Mucosa of descending colon (tissue), 3 donors: ENCODE results near the gene TLE6. TPM values are rescaled to one million over a fixed set of nuclear protein-coding genes. Genes with fewer than 3 reads are reported as not detected.
"Not testable (repeated sequence)": the region's sequence is repeated elsewhere in the genome, so short reads cannot be mapped to it uniquely, and the experiment has no call there.

Experiments
- ATAC-seq: fragments of 200-7000 bp; cut with Tn5 transposase; one replicate; pipeline ENCODE4 v1.9.1; 2020; ENCODE audit warnings: mild to moderate bottlenecking, moderate library complexity
- DNase-seq, 3 donors: peaks; one replicate each; pipeline ENCODE4 v3.0.0-alpha.2; 2020
- H3K36me3 ChIP-seq: fragments of 200-600 bp; one replicate; pipeline ENCODE4 v1.8.0; 2021; ENCODE audit warnings: low read depth, mild to moderate bottlenecking
- H3K4me1 ChIP-seq: fragments of 200-600 bp; one replicate; pipeline ENCODE4 v1.8.0; 2021; ENCODE audit warnings: low read depth, mild to moderate bottlenecking
- H3K4me3 ChIP-seq: fragments of 200-600 bp; one replicate; pipeline ENCODE4 v1.8.0; 2021; ENCODE audit warnings: mild to moderate bottlenecking
- H3K9me3 ChIP-seq: fragments of 200-600 bp; one replicate; pipeline ENCODE4 v1.8.0; 2021; ENCODE audit warnings: mild to moderate bottlenecking
- intact Hi-C, 2 donors: fragments of 100-400 bp; cut with DNase I in 1 of 2; cut with micrococcal nuclease in 1 of 2; formaldehyde crosslinking; loops; one replicate each; pipeline versions ENCODE4 v1.11.0 to v1.11.1; 2022; cut with DNase I, micrococcal nuclease
- total RNA-seq, 3 donors: library from RNA; stranded (reverse); fragmentation: NEBNext Ultra II Directional in 2 of 3; extraction: Animal tissue kit (Norgen Biotek cat#: 25700) in 2 of 3; gene quantifications; one replicate each; pipeline versions ENCODE4 v1.2.1 to v1.2.4, GENCODE V29; 2021 to 2023
- TF ChIP-seq, protein P1 (sequence below): fragments of 200-600 bp; IDR thresholded peaks from one replicate; pipeline ENCODE4 v1.8.0; 2022; ENCODE audit warnings: antibody characterized with exemption, mild to moderate bottlenecking
- donor health status: DM: no; HTN: no; CAD: no; lungs with moderate emphysema.
- donor health status: DM: no; HTN: no; CAD: no.
- donor health status: DM: no; HTN: yes; CAD: no.

TLE6 gene
- total RNA-seq, 3 donors from 2014 or later: 1.8 to 4.1 (median 3.0) TPM

DNA sequence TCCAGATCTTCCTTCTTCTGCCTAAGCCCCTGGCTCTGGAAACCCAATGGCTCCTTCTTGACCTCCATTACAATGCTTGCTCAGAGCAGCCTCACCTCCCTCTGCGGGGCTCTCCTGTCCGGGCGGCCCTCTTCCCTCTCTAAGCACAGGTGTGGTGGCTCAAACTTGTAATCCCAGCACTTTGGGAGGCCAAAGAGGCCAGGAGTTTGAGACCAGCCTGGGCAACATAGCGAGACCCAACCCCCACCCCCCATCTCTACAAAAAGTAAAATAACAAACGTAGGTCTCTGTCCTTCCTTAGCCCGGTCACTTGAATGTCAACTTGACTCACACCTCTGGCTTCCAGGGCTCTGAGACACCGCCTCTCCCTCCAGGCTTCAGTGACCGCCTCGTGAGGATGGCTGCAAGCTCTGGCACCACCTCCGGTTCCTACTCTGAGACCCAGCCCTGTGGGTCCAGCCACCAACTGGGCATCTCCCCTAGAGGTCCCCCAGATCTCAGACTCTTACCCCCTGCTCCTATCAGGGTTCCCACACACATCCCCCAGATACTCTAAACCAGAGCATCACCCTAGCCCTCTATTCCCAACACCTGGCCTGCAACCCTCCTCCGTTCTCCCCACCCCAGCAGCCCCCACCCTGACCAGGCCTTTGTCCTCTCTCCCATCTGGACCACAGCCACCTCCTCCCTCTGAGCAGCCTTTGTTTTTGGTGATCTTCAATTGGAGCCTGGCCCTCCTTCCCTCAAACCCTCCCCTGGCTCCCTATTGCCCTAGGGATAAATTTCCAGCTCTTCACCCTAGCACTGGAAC lies 56.4 kb downstream of the TLE6 start:
- intact Hi-C loops: no loop called here
- ATAC-seq (no peak), DNase-seq (no peak)
- TF ChIP-seq, protein P1, sequence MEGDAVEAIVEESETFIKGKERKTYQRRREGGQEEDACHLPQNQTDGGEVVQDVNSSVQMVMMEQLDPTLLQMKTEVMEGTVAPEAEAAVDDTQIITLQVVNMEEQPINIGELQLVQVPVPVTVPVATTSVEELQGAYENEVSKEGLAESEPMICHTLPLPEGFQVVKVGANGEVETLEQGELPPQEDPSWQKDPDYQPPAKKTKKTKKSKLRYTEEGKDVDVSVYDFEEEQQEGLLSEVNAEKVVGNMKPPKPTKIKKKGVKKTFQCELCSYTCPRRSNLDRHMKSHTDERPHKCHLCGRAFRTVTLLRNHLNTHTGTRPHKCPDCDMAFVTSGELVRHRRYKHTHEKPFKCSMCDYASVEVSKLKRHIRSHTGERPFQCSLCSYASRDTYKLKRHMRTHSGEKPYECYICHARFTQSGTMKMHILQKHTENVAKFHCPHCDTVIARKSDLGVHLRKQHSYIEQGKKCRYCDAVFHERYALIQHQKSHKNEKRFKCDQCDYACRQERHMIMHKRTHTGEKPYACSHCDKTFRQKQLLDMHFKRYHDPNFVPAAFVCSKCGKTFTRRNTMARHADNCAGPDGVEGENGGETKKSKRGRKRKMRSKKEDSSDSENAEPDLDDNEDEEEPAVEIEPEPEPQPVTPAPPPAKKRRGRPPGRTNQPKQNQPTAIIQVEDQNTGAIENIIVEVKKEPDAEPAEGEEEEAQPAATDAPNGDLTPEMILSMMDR: no peak
- H3K4me3 ChIP-seq: no peak overlapping the region
- no peaks in the 10 kb centered on the region for H3K9me3 ChIP-seq
- peaks cover 16% of the 10 kb centered on the region for H3K4me1 ChIP-seq
- H3K36me3 ChIP-seq: no peaks in the 10 kb centered on the region

DNA sequence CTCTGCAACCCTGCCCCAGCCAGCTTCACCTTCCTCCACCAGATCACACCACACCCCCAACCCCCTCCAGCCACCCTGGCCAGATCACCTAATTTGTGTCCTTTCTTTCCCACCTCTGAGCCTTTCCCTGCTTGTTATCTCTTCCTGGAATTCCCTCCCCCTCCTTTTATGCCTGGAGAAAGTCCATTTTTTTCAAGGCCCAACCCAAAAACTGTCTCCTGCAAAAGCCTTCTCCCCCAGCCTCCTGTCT lies 57.0 kb downstream of the TLE6 start:
- H3K4me3 ChIP-seq: no peak overlapping the region
- ATAC-seq (no peak), DNase-seq (peak in 1 of 3 donors; percentile 37)
- no peaks in the 10 kb centered on the region for H3K36me3 ChIP-seq
- peaks cover 16% of the 10 kb centered on the region for H3K4me1 ChIP-seq
- intact Hi-C loops: no loop called here
- TF ChIP-seq, protein P1: no peak
- no peaks in the 10 kb centered on the region for H3K9me3 ChIP-seq

DNA sequence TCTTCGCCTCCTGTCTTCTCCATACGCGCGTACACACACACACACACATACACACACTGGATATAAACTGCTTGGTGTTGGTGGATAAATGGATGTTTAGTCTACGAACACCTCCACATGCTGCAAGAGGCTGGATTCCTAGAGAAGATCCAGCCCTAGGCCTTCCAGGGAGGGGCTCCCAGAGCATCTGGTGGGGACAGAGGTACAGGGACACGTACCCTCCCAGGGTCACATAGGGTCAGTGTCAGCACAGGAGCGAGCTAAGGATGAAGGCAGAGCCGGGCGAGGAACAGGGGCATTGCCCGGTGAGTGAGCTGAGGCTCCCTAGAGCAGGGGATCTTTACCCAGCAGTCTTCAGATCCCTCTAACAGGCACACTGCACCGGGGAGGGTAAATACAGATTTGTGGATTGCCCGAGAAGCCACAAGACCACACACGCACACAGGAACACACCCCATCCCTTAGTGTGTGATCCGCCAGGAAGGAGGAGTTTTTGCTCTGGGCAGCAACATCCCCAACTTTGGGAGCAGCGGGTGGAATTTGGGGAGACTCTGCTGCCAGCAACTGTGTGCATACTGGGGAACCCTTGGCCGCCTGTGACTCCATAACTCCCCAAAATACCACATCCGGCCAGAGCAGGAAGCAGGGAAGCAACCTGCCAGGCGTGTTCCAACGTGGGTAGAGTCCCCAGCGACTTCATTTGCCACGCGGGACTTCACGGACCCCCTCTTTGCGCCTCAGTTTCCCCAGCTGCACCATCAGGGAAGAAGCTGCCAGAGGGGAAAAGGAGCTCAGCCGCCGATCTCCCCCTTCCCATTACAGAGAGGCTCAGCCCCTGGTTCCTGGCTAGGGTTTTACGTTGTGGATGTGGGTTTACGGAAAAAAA lies 57.5 kb downstream of the TLE6 start:
- DNase-seq: peak; percentile 61 to 74 (median 69)
- H3K4me1 ChIP-seq: peaks cover 16% of the 10 kb centered on the region
- intact Hi-C loops: no loop called here

DNA sequence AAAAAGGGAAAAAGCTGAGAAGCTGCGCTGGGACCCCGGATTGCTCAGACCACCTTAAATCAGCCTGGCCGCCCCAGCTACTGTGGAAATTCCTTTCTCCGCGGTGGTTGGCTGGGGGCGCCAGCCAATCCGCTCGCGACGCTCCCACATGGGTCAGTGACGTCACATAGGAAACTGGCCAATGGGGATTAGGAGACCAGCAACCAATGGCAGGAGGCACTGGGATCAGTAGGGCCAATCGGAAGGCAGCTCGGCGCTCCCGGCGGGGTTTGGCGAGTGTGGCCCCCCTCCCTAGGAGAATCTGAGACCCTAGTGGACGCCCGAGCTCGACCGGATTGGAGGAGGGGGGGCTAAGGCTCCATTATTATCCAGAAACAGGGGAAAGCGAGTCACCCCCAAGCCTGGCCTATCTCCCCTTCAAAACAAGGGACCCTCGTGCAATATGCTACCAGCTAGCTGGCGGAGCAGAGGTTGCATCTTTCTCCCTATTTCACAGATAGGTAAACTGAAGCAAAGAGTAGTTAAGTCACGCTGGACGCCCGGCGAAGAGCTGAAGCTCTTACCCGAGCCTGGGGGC lies 58.3 kb downstream of the TLE6 start:
- peak; percentile 95 to 99 (median 97) for DNase-seq
- Histone ChIP-seq H3K36me3 (no peaks in the 10 kb centered on the region), H3K9me3 (no peaks in the 10 kb centered on the region), H3K4me1 (peaks cover 16% of the 10 kb centered on the region), H3K4me3 (peak overlapping the region; percentile 6)
- ATAC-seq: peak; percentile 88
- TF ChIP-seq, protein P1: no peak
- intact Hi-C loops: no loop called here

More for the DNA sequence above, 57.5 kb downstream of the TLE6 start:
- Histone ChIP-seq H3K4me3 (no peak overlapping the region), H3K36me3 (no peaks in the 10 kb centered on the region), H3K9me3 (no peaks in the 10 kb centered on the region)
- ATAC-seq: peak; percentile 26
- TF ChIP-seq, protein P1: no peak

DNA sequence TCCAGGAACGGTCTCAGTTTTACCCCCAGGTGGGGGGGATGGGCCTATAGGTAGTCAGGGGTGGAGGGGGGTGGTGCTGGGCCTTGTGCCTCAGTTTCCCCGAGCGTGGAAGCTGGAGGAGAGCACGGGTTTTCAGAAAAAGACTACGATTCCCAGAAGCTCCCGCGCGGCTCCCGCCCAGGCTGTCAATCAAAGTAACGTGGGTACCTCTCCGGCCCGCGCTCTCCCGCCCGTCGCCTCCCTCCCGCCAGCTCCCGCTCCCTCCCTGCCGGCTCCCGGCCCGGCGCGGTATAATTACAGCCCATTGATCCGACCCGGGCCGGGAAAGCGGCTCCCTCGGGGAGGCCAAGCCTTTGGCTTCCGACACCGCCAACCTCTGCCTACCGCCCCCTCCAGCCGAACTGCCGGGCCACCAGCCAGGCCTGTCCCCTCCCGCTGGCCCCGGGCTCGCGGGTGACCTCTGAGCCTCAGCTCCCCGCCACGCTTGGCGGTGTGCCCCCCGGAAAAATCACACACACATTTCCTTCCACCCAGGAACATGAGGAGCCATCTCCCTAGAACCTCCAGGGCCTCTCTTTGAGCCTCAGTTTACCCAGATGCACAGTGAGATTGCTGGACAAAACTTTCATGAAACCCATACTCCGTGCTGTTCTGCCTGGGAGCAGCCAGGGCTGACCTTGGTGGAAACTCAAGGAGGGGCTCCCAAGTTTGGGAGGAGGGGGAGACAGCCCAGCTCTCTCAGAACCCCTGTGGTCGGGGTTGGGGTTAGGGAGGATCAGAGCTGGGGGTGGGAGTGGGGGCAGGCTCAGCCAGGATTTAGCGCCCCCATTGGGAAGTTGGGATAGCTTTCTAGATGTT lies 59.0 kb downstream of the TLE6 start:
- intact Hi-C loops: no loop called here
- TF ChIP-seq, protein P1: no peak

DNA sequence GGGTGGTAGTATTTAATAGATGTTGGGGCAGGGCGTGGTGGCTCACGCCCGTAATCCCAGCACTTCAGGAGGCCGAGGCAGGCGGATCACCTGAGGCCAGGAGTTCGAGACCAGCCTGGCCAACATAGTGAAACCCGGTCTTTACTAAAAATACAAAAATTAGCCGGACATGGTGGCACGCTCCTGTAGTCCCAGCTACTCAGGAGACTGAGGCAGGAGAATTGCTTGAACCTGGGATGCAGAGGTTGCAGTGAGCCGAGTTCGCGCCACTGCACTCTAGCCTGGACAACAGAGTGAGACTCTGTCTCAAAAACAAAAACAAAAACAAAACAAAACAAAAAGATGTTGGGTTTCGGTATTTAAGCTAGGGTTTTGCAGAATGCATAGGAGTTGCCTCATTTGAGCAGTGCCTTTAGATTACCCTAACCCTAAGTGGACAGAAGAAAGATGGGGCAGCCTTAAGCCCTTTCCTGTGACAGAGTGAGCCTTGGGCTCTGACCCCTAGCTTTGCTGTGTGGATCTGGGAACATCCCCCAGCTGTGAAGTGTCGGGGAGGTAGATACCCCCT lies 59.7 kb downstream of the TLE6 start:
- DNase-seq: peak in 2 of 3 donors; percentile 56 to 58
- ATAC-seq: peak; percentile 0
- H3K4me3 ChIP-seq, H3K9me3 ChIP-seq, H3K36me3 ChIP-seq, intact Hi-C loops: not testable (repeated sequence)
- peaks cover 16% of the 10 kb centered on the region for H3K4me1 ChIP-seq

More for the DNA sequence above, 59.0 kb downstream of the TLE6 start:
- Histone ChIP-seq H3K4me1 (peaks cover 16% of the 10 kb centered on the region), H3K9me3 (no peaks in the 10 kb centered on the region), H3K4me3 (peak overlapping the region; percentile 6), H3K36me3 (no peaks in the 10 kb centered on the region)
- ATAC-seq: peak; percentile 87
- DNase-seq: peak; percentile 94 to 97 (median 94)
